K562 (cell line): ENCODE measurements around the gene FAM200A. TPM values are rescaled to one million over a fixed set of nuclear protein-coding genes. Genes with fewer than 3 reads are reported as not detected.

Source experiments
- BCL6 ChIP-seq: fragments of 250-450 bp; sonication (Bioruptor Pico); IDR thresholded peaks from 2 replicates; pipeline ENCODE4 v1.4.0; 2020
- CHD2 ChIP-seq: IDR thresholded peaks from 2 replicates; pipeline ENCODE4 v1.6.1; 2011; ENCODE audit warnings: low read depth, low read length
- HDAC3 ChIP-seq: fragments of 450-650 bp; IDR thresholded peaks from 2 replicates; pipeline ENCODE4 v1.6.1; 2018; ENCODE audit warnings: borderline replicate concordance, mild to moderate bottlenecking, moderate library complexity; ENCODE audit not compliant: partially characterized antibody
- MAFG ChIP-seq: fragments of 450-650 bp; conservative IDR thresholded peaks from 2 replicates; pipeline ENCODE4 v1.6.1; 2016; ENCODE audit warnings: missing genetic modification characterization, missing compliant biosample characterization
- NFYB ChIP-seq: IDR thresholded peaks from 2 replicates; pipeline ENCODE4 v1.6.1; 2011; ENCODE audit warnings: mild to moderate bottlenecking, moderate library complexity; ENCODE audit not compliant: insufficient read length; ENCODE audit errors: extremely low read depth
- UBTF ChIP-seq, 2 experiments: IDR thresholded peaks; 2 replicates each; pipeline ENCODE4 v1.6.1; 2012; ENCODE audit warnings: improper control_type of control experiment in 2 of 2, low read depth in 2 of 2, low read length in 2 of 2, borderline replicate concordance in 1 of 2
- ZC3H11A ChIP-seq: IDR thresholded peaks from 2 replicates; pipeline ENCODE4 v1.6.1; 2012; ENCODE audit warnings: low read depth, low read length, improper control_type of control experiment
- polyA plus RNA-seq, 8 experiments: library from polyadenylated mRNA; depleted of rRNA in 4 of 8; stranded (reverse) in 5 of 8; unstranded in 3 of 8; fragments of >200 nt; fragmentation: Nextera tagmentation in 2 of 8; fragmentation: Illumina TruSeq in 1 of 8; extraction: Ambion mirVana in 2 of 8; extraction: Trizol in 1 of 8; gene quantifications; 2 replicates each; pipeline versions ENCODE4 v1.2.1 to v1.2.3, GENCODE V29; 2011 to 2014; ENCODE audit warnings: inconsistent platforms in 1 of 8, missing spikeins in 1 of 8
- total RNA-seq, 7 experiments: library from RNA; depleted of rRNA in 6 of 7; stranded (reverse); fragments of >200 nt in 6 of 7; fragmentation: Illumina TruSeq in 2 of 7; extraction: Trizol in 2 of 7; gene quantifications; 2 replicates each; pipeline versions ENCODE4 v1.2.1 to v1.2.3, GENCODE V29; 2011 to 2021; ENCODE audit warnings: low replicate concordance in 1 of 7
- TF ChIP-seq, protein P1 (sequence below): fragments of 450-650 bp; IDR thresholded peaks from 2 replicates; pipeline ENCODE4 v1.7.1; 2018; ENCODE audit warnings: mild to moderate bottlenecking, low read depth; ENCODE audit not compliant: partially characterized antibody
- TF ChIP-seq, protein P2 (sequence below): fragments of 250-450 bp; sonication (Bioruptor Pico); IDR thresholded peaks from 2 replicates; pipeline ENCODE4 v1.4.0; 2020; ENCODE audit warnings: mild to moderate bottlenecking, moderate library complexity, borderline replicate concordance
- TF ChIP-seq, protein P3 (sequence below): fragments of 450-650 bp; IDR thresholded peaks from 2 replicates; pipeline ENCODE4 v1.7.0; 2016; ENCODE audit warnings: borderline replicate concordance
- TF ChIP-seq, protein P4 (sequence below): fragments of 450-650 bp; IDR thresholded peaks from 2 replicates; pipeline ENCODE4 v1.6.1; 2016; ENCODE audit warnings: low read depth, mild to moderate bottlenecking, moderate library complexity
- TF ChIP-seq, protein P5 (sequence below): fragments of 250-450 bp; sonication (Bioruptor Pico); IDR thresholded peaks from 2 replicates; pipeline ENCODE4 v1.5.0; 2021

FAM200A gene
- total and polyA plus RNA-seq, 9 of the 15 experiments (the other 6 are each of a cell fraction or from before 2014, with no cell fraction given) = 3.3 to 11.2 (median 8.3) TPM

- TF ChIP-seq, protein P1, sequence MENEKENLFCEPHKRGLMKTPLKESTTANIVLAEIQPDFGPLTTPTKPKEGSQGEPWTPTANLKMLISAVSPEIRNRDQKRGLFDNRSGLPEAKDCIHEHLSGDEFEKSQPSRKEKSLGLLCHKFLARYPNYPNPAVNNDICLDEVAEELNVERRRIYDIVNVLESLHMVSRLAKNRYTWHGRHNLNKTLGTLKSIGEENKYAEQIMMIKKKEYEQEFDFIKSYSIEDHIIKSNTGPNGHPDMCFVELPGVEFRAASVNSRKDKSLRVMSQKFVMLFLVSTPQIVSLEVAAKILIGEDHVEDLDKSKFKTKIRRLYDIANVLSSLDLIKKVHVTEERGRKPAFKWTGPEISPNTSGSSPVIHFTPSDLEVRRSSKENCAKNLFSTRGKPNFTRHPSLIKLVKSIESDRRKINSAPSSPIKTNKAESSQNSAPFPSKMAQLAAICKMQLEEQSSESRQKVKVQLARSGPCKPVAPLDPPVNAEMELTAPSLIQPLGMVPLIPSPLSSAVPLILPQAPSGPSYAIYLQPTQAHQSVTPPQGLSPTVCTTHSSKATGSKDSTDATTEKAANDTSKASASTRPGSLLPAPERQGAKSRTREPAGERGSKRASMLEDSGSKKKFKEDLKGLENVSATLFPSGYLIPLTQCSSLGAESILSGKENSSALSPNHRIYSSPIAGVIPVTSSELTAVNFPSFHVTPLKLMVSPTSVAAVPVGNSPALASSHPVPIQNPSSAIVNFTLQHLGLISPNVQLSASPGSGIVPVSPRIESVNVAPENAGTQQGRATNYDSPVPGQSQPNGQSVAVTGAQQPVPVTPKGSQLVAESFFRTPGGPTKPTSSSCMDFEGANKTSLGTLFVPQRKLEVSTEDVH = peak; percentile 100
- TF ChIP-seq, protein P2, sequence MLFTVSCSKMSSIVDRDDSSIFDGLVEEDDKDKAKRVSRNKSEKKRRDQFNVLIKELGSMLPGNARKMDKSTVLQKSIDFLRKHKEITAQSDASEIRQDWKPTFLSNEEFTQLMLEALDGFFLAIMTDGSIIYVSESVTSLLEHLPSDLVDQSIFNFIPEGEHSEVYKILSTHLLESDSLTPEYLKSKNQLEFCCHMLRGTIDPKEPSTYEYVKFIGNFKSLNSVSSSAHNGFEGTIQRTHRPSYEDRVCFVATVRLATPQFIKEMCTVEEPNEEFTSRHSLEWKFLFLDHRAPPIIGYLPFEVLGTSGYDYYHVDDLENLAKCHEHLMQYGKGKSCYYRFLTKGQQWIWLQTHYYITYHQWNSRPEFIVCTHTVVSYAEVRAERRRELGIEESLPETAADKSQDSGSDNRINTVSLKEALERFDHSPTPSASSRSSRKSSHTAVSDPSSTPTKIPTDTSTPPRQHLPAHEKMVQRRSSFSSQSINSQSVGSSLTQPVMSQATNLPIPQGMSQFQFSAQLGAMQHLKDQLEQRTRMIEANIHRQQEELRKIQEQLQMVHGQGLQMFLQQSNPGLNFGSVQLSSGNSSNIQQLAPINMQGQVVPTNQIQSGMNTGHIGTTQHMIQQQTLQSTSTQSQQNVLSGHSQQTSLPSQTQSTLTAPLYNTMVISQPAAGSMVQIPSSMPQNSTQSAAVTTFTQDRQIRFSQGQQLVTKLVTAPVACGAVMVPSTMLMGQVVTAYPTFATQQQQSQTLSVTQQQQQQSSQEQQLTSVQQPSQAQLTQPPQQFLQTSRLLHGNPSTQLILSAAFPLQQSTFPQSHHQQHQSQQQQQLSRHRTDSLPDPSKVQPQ = no peak
- TF ChIP-seq, protein P3, sequence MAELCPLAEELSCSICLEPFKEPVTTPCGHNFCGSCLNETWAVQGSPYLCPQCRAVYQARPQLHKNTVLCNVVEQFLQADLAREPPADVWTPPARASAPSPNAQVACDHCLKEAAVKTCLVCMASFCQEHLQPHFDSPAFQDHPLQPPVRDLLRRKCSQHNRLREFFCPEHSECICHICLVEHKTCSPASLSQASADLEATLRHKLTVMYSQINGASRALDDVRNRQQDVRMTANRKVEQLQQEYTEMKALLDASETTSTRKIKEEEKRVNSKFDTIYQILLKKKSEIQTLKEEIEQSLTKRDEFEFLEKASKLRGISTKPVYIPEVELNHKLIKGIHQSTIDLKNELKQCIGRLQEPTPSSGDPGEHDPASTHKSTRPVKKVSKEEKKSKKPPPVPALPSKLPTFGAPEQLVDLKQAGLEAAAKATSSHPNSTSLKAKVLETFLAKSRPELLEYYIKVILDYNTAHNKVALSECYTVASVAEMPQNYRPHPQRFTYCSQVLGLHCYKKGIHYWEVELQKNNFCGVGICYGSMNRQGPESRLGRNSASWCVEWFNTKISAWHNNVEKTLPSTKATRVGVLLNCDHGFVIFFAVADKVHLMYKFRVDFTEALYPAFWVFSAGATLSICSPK = no peak
- TF ChIP-seq HDAC3 (no peak), ZC3H11A (no peak), CHD2 (no peak; the same call in 1 of the 2 replicates), NFYB (no peak), MAFG (no peak), UBTF (IDR thresholded peaks at IDR 0.05; ENCODE audit: borderline replicate concordance in 1 of 2, low read depth in 2 of 2, low read length in 2 of 2) (peak; percentile 84 to 88; a peak in 1 of 4 replicates), BCL6 (CRISPR knock-in tag) (no peak)
- TF ChIP-seq, protein P4, sequence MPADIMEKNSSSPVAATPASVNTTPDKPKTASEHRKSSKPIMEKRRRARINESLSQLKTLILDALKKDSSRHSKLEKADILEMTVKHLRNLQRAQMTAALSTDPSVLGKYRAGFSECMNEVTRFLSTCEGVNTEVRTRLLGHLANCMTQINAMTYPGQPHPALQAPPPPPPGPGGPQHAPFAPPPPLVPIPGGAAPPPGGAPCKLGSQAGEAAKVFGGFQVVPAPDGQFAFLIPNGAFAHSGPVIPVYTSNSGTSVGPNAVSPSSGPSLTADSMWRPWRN = no peak
- TF ChIP-seq, protein P5, sequence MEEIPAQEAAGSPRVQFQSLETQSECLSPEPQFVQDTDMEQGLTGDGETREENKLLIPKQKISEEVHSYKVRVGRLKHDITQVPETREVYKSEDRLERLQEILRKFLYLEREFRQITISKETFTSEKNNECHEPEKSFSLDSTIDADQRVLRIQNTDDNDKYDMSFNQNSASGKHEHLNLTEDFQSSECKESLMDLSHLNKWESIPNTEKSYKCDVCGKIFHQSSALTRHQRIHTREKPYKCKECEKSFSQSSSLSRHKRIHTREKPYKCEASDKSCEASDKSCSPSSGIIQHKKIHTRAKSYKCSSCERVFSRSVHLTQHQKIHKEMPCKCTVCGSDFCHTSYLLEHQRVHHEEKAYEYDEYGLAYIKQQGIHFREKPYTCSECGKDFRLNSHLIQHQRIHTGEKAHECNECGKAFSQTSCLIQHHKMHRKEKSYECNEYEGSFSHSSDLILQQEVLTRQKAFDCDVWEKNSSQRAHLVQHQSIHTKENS (CRISPR knock-in tag) = no peak
These were observed 6.6 kb upstream of the FAM200A start, which contains the start of gene ZNF655 (continued) for GRCh38 chr7:99558306-99559174.
